HCT116 (cell line): ENCODE measurements around the gene RMP24.
A peak's percentile ranks its signal among the peaks of the same experiment; 100 is the strongest.

Experiments used
- ATAC-seq: fragments of 200-7000 bp; cut with Tn5 transposase; 2 replicates; pipeline ENCODE4 v1.9.1; 2020; ENCODE audit warnings: mild to moderate bottlenecking, moderate library complexity
- BruUV-seq: library from RNA; stranded (reverse); fragments of 400-500 nt; replicated peaks from 2 replicates; lab custom pipeline; 2021; lab: Mats Ljungman, UMichigan
- CTCF ChIA-PET: fragments of 300-600 bp; sonication (Branson Sonifier 250); formaldehyde crosslinking; loops from one replicate; lab custom pipeline; 2021; ENCODE audit warnings: antibody characterized with exemption; lab: Charles Lee
- POLR2A ChIA-PET: fragments of 300-600, 350-600 bp; sonication (Branson Sonifier 250); formaldehyde crosslinking; loops from one replicate; lab custom pipeline; 2021; ENCODE audit warnings: antibody characterized with exemption; lab: Charles Lee
- RAD21 ChIA-PET, 2 experiments: fragments of 300-600 bp; sonication (Branson Sonifier 250); formaldehyde crosslinking; loops; one replicate each; lab custom pipeline; 2023; ENCODE audit warnings: low total read pairs in 2 of 2; ENCODE audit not compliant: uncharacterized antibody in 2 of 2, unreplicated experiment in 2 of 2, low non-redundant PET in 1 of 2; lab: Charles Lee
- DNase-seq: peaks from one replicate; pipeline ENCODE4 v3.0.0-alpha.2; 2010; ENCODE audit warnings: low read depth, low spot score
- H2AFZ ChIP-seq: fragments of 200-600 bp; shearing (Covaris generic), sonication (generic); 2 replicates; pipeline ENCODE4 v1.6.1; 2017; ENCODE audit warnings: low read depth, mixed run types, mixed read lengths, antibody characterized with exemption, low read length; ENCODE audit not compliant: poor library complexity, severe bottlenecking
- H3K27ac ChIP-seq: 2 replicates; pipeline ENCODE4 v1.5.1; 2012; ENCODE audit warnings: low read depth, low read length
- H3K27me3 ChIP-seq: fragments of 200-600 bp; sonication (generic); 2 replicates; pipeline ENCODE4 v1.6.1; 2016; ENCODE audit warnings: mixed run types, low read length, mixed read lengths; ENCODE audit not compliant: insufficient read depth
- H3K36me3 ChIP-seq, 2 experiments: fragments of 200-500 bp in 1 of 2; fragments of 200-600 bp in 1 of 2; sonication (Bioruptor generic) in 1 of 2; sonication (generic) in 1 of 2; 2 replicates each; pipeline versions ENCODE4 v1.5.1 to v1.6.1; 2014 to 2016; ENCODE audit warnings: low read length in 2 of 2, inconsistent platforms in 1 of 2, mixed read lengths in 1 of 2, mixed run types in 1 of 2; ENCODE audit not compliant: insufficient read depth in 2 of 2, control insufficient read depth in 1 of 2
- H3K4me1 ChIP-seq, 2 experiments: fragments of 200-600 bp in 1 of 2; sonication (generic) in 1 of 2; 2 replicates each; pipeline versions ENCODE4 v1.5.1 to v1.6.1; 2012 to 2017; ENCODE audit warnings: low read length in 2 of 2, inconsistent platforms in 1 of 2, mild to moderate bottlenecking in 1 of 2, mixed read lengths in 1 of 2, mixed run types in 1 of 2, moderate library complexity in 1 of 2; ENCODE audit not compliant: insufficient read depth in 2 of 2, control insufficient read depth in 1 of 2
- H3K4me2 ChIP-seq: fragments of 200-600 bp; sonication (generic); 2 replicates; pipeline ENCODE4 v1.6.1; 2017; ENCODE audit warnings: mixed run types, low read length, mixed read lengths
- H3K4me3 ChIP-seq, 2 experiments: fragments of 200-600 bp in 1 of 2; sonication (generic) in 1 of 2; replicated peaks in 1 of 2; 2 replicates each; pipeline ENCODE4 v1.5.1; 2011 to 2016; ENCODE audit warnings: low read length in 2 of 2, control low read depth in 1 of 2, low read depth in 1 of 2, mild to moderate bottlenecking in 1 of 2, mixed read lengths in 1 of 2, mixed run types in 1 of 2
- H3K79me2 ChIP-seq: fragments of 200-600 bp; sonication (generic); 2 replicates; pipeline ENCODE4 v1.6.1; 2017; ENCODE audit warnings: mild to moderate bottlenecking, mixed run types, low read length, moderate library complexity, mixed read lengths; ENCODE audit not compliant: insufficient read depth
- H3K9ac ChIP-seq: fragments of 200-600 bp; sonication (generic); 2 replicates; pipeline ENCODE4 v1.6.1; 2016; ENCODE audit warnings: low read length, mixed read lengths
- H3K9me2 ChIP-seq: fragments of 200-600 bp; sonication (generic), shearing (Covaris generic); 2 replicates; pipeline ENCODE4 v1.6.1; 2017; ENCODE audit warnings: mixed run types, mild to moderate bottlenecking, moderate library complexity; ENCODE audit not compliant: insufficient read depth
- H3K9me3 ChIP-seq, 2 experiments: fragments of 200-500 bp in 1 of 2; fragments of 200-600 bp in 1 of 2; sonication (Bioruptor generic) in 1 of 2; sonication (generic) in 1 of 2; 2 replicates each; pipeline ENCODE4 v1.6.1; 2014 to 2017; ENCODE audit warnings: low read length in 2 of 2, mixed read lengths in 2 of 2, inconsistent platforms in 1 of 2, low read depth in 1 of 2, mild to moderate bottlenecking in 1 of 2, mixed run types in 1 of 2, moderate library complexity in 1 of 2; ENCODE audit not compliant: control insufficient read depth in 1 of 2, insufficient read depth in 1 of 2
- H4K20me1 ChIP-seq: fragments of 200-600 bp; sonication (generic), shearing (Covaris generic); 2 replicates; pipeline ENCODE4 v1.6.1; 2017; ENCODE audit warnings: mixed run types, mild to moderate bottlenecking, moderate library complexity; ENCODE audit not compliant: insufficient read depth
- ATF3 ChIP-seq: IDR thresholded peaks from 2 replicates; pipeline ENCODE4 v1.6.1; 2012
- CEBPB ChIP-seq: IDR thresholded peaks from 2 replicates; pipeline ENCODE4 v1.6.1; 2012; ENCODE audit warnings: low read depth
- EGR1 ChIP-seq: IDR thresholded peaks from 2 replicates; pipeline ENCODE4 v1.6.1; 2012; ENCODE audit warnings: low read depth
- ELF1 ChIP-seq: IDR thresholded peaks from 2 replicates; pipeline ENCODE4 v1.6.1; 2012; ENCODE audit warnings: low read depth, borderline replicate concordance
- EZH2 ChIP-seq: fragments of 200-600 bp; sonication (generic); IDR thresholded peaks from 2 replicates; pipeline ENCODE4 v1.6.1; 2017; ENCODE audit warnings: antibody characterized with exemption, mixed run types
- FOSL1 ChIP-seq: IDR thresholded peaks from 2 replicates; pipeline ENCODE4 v1.6.1; 2012; ENCODE audit warnings: low read depth
- JUND ChIP-seq: IDR thresholded peaks from 2 replicates; pipeline ENCODE4 v1.6.1; 2012
- POLR2A ChIP-seq: IDR thresholded peaks from 2 replicates; pipeline ENCODE4 v1.7.0; 2011; ENCODE audit warnings: borderline replicate concordance; ENCODE audit not compliant: insufficient read depth, insufficient read length; ENCODE audit errors: extremely low read depth
- POLR2AphosphoS5 ChIP-seq: IDR thresholded peaks from 2 replicates; pipeline ENCODE4 v1.6.1; 2011; ENCODE audit warnings: mild to moderate bottlenecking, low read depth, low read length, moderate library complexity
- RAD21 ChIP-seq: IDR thresholded peaks from 2 replicates; pipeline ENCODE4 v1.6.1; 2012; ENCODE audit warnings: low read depth, mild to moderate bottlenecking
- TCF7L2 ChIP-seq: IDR thresholded peaks from 2 replicates; pipeline ENCODE4 v1.7.0; 2011; ENCODE audit warnings: borderline replicate concordance, inconsistent platforms; ENCODE audit not compliant: insufficient read depth, insufficient read length; ENCODE audit errors: extremely low read depth
- ZFX ChIP-seq: fragments of 450-650 bp; IDR thresholded peaks from 2 replicates; pipeline ENCODE4 v1.6.1; 2017
- ZNF274 ChIP-seq: fragments of 200-500 bp; sonication (Bioruptor generic); IDR thresholded peaks from 2 replicates; pipeline ENCODE4 v1.6.1; 2014; ENCODE audit warnings: mild to moderate bottlenecking, low read depth, low read length, inconsistent platforms
- intact Hi-C: fragments of 100-400 bp; cut with micrococcal nuclease; formaldehyde crosslinking; loops from 2 replicates; pipeline ENCODE4 v1.10.0; 2022
- TF ChIP-seq, protein P1 (sequence below): IDR thresholded peaks from 2 replicates; pipeline ENCODE4 v1.6.1; 2012
- TF ChIP-seq, protein P2 (sequence below): IDR thresholded peaks from 2 replicates; pipeline ENCODE4 v1.6.1; 2012; ENCODE audit warnings: low read depth

RMP24 gene

GRCh38 chr18:35933982-35934381 is 38.5 kb upstream of the RMP24 start (continued):
- TF ChIP-seq POLR2AphosphoS5 = 0 out of 2 replicates have a peak, but pooled peaks have one; percentile 18
- TF ChIP-seq ZFX = no peak

- Histone ChIP-seq H3K27me3 (no peaks in the 10 kb centered on the region), H2AFZ (no peak overlapping the region), H3K4me3 (no peak overlapping the region), H4K20me1 (no peaks in the 10 kb centered on the region), H3K27ac (no peak overlapping the region), H3K9me2 (no peaks in the 10 kb centered on the region), H3K79me2 (no peaks in the 10 kb centered on the region), H3K4me2 (no peak overlapping the region), H3K4me1 (no peaks in the 10 kb centered on the region), H3K9me3 (no peaks in the 10 kb centered on the region), H3K9ac (no peak overlapping the region), H3K36me3 (no peaks in the 10 kb centered on the region)
- ATAC-seq (no peak), DNase-seq (no peak)
- ChIA-PET CTCF (no interaction called here), POLR2A (no interaction called here), RAD21 (no interaction called here)
- intact Hi-C loops = no loop called here
- TF ChIP-seq EZH2 (no peak), FOSL1 (no peak), CEBPB (no peak), ELF1 (no peak), ATF3 (no peak), ZNF274 (no peak), RAD21 (no peak), POLR2A (no peak), EGR1 (no peak)
- TF ChIP-seq, protein P1, sequence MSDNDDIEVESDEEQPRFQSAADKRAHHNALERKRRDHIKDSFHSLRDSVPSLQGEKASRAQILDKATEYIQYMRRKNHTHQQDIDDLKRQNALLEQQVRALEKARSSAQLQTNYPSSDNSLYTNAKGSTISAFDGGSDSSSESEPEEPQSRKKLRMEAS = no peak
- no TSS peak for BruUV-seq
These were observed 37.6 kb upstream of the RMP24 start for GRCh38 chr18:35934891-35935290.

- H3K4me1 ChIP-seq = no peaks in the 10 kb centered on the region
- ChIA-PET POLR2A (no interaction called here), CTCF (no interaction called here), RAD21 (no interaction called here)
- no peaks in the 10 kb centered on the region for H4K20me1 ChIP-seq
- H3K27ac ChIP-seq = no peak overlapping the region
- no peaks in the 10 kb centered on the region for H3K79me2 ChIP-seq
- no peaks in the 10 kb centered on the region for H3K9me3 ChIP-seq
- no peaks in the 10 kb centered on the region for H3K36me3 ChIP-seq
- H3K9me2 ChIP-seq = no peaks in the 10 kb centered on the region
- H3K4me3 ChIP-seq = no peak overlapping the region
- no TSS peak for BruUV-seq
- intact Hi-C loops = no loop called here
- DNase-seq (no peak), ATAC-seq (no peak)
- no peaks in the 10 kb centered on the region for H3K27me3 ChIP-seq
- H2AFZ ChIP-seq = no peak overlapping the region
- no peak overlapping the region for H3K4me2 ChIP-seq
- H3K9ac ChIP-seq = no peak overlapping the region
- TF ChIP-seq POLR2AphosphoS5 (no peak), ATF3 (no peak), TCF7L2 (no peak), CEBPB (no peak), FOSL1 (no peak), POLR2A (no peak), EZH2 (no peak), JUND (no peak)
- TF ChIP-seq, protein P2, sequence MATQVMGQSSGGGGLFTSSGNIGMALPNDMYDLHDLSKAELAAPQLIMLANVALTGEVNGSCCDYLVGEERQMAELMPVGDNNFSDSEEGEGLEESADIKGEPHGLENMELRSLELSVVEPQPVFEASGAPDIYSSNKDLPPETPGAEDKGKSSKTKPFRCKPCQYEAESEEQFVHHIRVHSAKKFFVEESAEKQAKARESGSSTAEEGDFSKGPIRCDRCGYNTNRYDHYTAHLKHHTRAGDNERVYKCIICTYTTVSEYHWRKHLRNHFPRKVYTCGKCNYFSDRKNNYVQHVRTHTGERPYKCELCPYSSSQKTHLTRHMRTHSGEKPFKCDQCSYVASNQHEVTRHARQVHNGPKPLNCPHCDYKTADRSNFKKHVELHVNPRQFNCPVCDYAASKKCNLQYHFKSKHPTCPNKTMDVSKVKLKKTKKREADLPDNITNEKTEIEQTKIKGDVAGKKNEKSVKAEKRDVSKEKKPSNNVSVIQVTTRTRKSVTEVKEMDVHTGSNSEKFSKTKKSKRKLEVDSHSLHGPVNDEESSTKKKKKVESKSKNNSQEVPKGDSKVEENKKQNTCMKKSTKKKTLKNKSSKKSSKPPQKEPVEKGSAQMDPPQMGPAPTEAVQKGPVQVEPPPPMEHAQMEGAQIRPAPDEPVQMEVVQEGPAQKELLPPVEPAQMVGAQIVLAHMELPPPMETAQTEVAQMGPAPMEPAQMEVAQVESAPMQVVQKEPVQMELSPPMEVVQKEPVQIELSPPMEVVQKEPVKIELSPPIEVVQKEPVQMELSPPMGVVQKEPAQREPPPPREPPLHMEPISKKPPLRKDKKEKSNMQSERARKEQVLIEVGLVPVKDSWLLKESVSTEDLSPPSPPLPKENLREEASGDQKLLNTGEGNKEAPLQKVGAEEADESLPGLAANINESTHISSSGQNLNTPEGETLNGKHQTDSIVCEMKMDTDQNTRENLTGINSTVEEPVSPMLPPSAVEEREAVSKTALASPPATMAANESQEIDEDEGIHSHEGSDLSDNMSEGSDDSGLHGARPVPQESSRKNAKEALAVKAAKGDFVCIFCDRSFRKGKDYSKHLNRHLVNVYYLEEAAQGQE = no peak
- TF ChIP-seq, protein P1 = no peak
These were observed 36.7 kb upstream of the RMP24 start for GRCh38 chr18:35935805-35936204.
